Kidney tubule cell (primary cell): Measurements from ENCODE around the gene LZTS3.
"Not testable (repeated sequence)": the region's sequence is repeated elsewhere in the genome, so short reads cannot be mapped to it uniquely, and the experiment has no call there.

ENCODE experiments used
- DNase-seq: peaks from one replicate; pipeline ENCODE4 v3.0.0-alpha.2; 2018; ENCODE audit warnings: low spot score

LZTS3 gene

GRCh38 chr20:3172933-3173609 is at the start of gene LZTS3:
TSS of gene LZTS3 (minus strand) at chr20:3173549. CDS start at chr20:3167163, 6,386 bp downstream.
- DNase-seq: peak; percentile 66

GRCh38 chr20:3221398-3222226 is 48.3 kb upstream of the LZTS3 start:
- peak; percentile 38 for DNase-seq

- peak; percentile 56 for DNase-seq
Measured at GRCh38 chr20:3218307-3218988, 45.1 kb upstream of the LZTS3 start.

- DNase-seq: not testable (repeated sequence)
Measured at GRCh38 chr20:3215359-3215917, 42.1 kb upstream of the LZTS3 start.

- DNase-seq: no peak
Measured at GRCh38 chr20:3213226-3213625, 39.9 kb upstream of the LZTS3 start.

- no peak for DNase-seq
Measured at GRCh38 chr20:3210346-3210745, 37.0 kb upstream of the LZTS3 start.

- DNase-seq: peak; percentile 17
Measured at GRCh38 chr20:3209946-3210317, 36.6 kb upstream of the LZTS3 start.

GRCh38 chr20:3209257-3209945 is 36.1 kb upstream of the LZTS3 start, which contains the start of gene ITPA:
TSS of gene ITPA (plus strand) at chr20:3209498. CDS start at chr20:3209552, 54 bp downstream.
- DNase-seq: peak; percentile 63

GRCh38 chr20:3208786-3209256 is 35.5 kb upstream of the LZTS3 start:
- DNase-seq: peak; percentile 21

- DNase-seq: peak; percentile 85
Measured at GRCh38 chr20:3204124-3204794, 30.9 kb upstream of the LZTS3 start, which contains the start of gene DDRGK1. TSS of gene DDRGK1 (minus strand) at chr20:3204682. CDS start at chr20:3204627, 55 bp downstream.

- peak; percentile 65 for DNase-seq
Measured at GRCh38 chr20:3203315-3204123, 30.2 kb upstream of the LZTS3 start.

GRCh38 chr20:3202965-3203314 is 29.6 kb upstream of the LZTS3 start:
- DNase-seq: no peak

- DNase-seq: no peak
Measured at GRCh38 chr20:3199976-3200755, 26.8 kb upstream of the LZTS3 start.

GRCh38 chr20:3199206-3199605 is 25.9 kb upstream of the LZTS3 start:
- no peak for DNase-seq

- no peak for DNase-seq
Measured at GRCh38 chr20:3195590-3196237, 22.4 kb upstream of the LZTS3 start.

- no peak for DNase-seq
Measured at GRCh38 chr20:3194617-3195280, 21.4 kb upstream of the LZTS3 start.

- DNase-seq: no peak
Measured at GRCh38 chr20:3193806-3194616, 20.7 kb upstream of the LZTS3 start.
